GM10266 (cell line): ENCODE measurements around the gene PTPRA.

ENCODE experiments used
- DNase-seq: peaks from one replicate; pipeline ENCODE4 v3.0.0; 2012; ENCODE audit errors: extremely low spot score
- TF ChIP-seq, protein P1 (sequence below): IDR thresholded peaks from 2 replicates; pipeline ENCODE4 v1.5.1; 2012; ENCODE audit warnings: mild to moderate bottlenecking, low read depth; ENCODE audit not compliant: control insufficient read depth, insufficient read depth; ENCODE audit errors: missing control alignments

Gene PTPRA

DNA sequence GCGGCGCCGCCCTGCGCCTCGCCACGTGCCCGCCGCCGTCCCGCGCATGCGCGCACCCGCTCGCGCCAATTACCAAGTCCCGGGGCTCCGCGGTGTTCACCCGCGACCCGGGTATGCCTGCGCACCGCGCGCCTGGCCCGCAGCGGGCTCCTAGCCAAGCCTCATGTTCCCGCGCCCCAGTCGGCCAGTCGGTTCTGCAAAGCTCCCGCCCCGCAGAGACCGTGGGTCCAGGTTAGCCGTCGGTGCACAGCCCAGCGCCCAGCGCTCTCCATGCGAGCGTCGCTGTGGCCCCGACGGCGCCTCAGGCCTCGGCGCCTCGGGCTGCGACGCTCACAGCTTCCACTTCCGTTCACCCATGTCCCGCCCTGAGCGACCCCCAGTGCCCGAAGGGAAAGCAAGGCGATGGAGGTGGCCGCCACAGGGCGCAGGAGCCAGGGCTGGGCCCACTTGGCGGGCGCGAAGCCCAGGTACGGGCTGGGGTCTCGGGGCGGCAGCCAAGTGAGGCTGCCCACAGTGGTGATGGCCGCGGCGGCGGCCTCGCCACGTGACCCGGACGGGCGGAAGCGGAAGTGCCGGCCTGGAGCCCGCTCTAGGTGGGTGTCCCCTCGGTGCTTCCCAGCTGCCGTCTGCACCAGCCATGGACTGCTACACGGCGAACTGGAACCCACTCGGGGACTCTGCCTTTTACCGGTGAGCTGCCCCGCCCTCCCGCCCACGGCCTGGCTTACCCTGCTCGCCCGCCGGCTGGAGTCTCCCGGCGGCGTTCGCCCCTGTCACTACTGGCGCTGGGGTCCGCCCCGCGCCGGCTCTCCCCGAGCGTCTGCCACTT lies 32.9 kb upstream of the PTPRA start, which contains the start of the genes PCED1A and VPS16:
Gene PCED1A (minus strand): TSS at position 518 of the 829 bp plus-strand sequence. CDS start 743 bp downstream, outside the sequence.
Gene VPS16 (plus strand): TSS at position 608 of the 829 bp plus-strand sequence. CDS start 30 bp downstream, at position 638.
- DNase-seq = peak; percentile 98
- TF ChIP-seq, protein P1, sequence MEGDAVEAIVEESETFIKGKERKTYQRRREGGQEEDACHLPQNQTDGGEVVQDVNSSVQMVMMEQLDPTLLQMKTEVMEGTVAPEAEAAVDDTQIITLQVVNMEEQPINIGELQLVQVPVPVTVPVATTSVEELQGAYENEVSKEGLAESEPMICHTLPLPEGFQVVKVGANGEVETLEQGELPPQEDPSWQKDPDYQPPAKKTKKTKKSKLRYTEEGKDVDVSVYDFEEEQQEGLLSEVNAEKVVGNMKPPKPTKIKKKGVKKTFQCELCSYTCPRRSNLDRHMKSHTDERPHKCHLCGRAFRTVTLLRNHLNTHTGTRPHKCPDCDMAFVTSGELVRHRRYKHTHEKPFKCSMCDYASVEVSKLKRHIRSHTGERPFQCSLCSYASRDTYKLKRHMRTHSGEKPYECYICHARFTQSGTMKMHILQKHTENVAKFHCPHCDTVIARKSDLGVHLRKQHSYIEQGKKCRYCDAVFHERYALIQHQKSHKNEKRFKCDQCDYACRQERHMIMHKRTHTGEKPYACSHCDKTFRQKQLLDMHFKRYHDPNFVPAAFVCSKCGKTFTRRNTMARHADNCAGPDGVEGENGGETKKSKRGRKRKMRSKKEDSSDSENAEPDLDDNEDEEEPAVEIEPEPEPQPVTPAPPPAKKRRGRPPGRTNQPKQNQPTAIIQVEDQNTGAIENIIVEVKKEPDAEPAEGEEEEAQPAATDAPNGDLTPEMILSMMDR = no peak

DNA sequence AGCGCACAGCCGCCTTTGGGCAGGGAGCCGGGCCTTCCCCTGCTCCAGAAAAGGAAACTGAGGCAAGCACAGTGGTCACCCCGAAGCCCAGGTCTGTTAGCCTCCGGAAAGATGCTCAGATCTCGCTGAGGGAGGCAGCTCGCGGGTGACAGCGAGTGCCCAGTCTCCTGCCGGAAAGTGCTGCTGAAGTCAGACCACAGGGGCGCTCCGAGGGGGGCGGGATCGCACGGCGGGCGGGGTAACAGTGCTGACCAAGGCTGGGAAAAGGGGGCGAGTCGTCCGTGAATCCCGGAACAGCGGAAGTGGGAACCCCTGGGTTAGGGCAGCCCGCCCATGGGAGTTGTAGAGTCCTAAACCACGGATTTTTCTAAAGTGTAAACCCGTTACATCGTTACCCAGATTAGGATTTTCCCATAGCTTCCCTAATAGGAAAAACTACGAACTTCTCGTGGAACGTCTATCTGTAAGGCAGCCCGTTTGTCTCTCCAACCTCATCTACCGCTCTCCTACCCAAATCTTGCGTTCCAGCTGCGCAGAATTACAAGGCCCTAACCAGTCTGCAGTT lies 32.2 kb upstream of the PTPRA start:
- peak; percentile 70 for DNase-seq
- TF ChIP-seq, protein P1 = no peak

DNA sequence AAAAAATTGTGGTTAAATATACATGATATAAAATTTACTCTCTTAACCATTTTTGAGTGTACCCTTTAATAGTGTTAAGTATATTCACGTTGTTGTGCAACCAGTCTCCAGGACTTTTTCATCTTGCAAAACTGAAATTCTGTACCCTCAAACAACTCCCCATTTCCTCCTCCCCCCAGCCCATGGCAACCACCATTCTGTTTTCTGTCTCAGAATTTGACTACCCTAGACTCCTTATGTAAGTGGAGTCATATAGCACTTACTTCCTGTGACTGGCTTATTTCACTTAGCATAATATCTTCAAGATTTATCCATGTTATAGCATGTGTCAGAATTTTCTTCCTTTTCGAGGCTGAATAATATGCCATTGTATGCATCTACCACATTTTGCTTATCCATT lies 27.7 kb upstream of the PTPRA start:
- TF ChIP-seq, protein P1 = no peak
- no peak for DNase-seq

DNA sequence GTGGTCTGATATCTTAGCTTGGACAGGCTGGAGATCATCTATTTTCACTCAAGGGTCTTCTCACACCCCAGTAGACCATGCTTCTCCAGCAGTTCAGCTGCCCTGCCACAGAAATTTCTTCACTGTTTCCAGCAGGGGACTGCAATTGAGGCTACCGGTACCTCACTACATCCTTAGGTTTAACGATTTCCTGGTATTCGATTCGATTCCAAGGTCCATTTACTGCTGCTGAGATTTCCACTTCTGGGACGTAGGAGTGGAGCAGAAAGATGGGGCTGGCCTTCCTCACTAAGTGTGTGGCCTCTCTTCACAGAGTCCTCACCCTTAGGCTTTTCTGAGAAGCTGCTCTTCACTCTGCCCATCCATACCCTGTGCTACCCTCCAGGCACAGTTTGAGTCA lies 26.6 kb upstream of the PTPRA start:
- no peak for DNase-seq
- TF ChIP-seq, protein P1 = no peak

DNA sequence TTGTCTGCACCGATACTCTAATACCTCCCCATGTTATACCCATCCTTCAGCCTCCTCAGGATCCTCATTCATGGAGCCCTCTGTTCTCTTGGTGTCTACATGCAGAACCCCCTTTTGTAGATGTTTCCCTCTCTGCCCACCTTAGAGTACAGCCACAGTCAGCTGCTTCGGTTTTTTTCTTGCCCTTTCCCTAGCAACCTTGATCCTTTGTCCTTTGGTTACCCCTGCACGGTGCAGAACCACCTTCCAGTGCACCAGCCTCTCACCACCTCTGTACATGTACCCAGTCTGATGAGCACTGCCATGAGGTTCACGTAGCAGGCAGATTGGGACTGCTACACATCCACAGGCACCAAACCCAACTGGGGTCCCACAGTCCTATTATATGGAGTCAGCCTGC lies 25.5 kb upstream of the PTPRA start:
- TF ChIP-seq, protein P1 = no peak
- DNase-seq = no peak

DNA sequence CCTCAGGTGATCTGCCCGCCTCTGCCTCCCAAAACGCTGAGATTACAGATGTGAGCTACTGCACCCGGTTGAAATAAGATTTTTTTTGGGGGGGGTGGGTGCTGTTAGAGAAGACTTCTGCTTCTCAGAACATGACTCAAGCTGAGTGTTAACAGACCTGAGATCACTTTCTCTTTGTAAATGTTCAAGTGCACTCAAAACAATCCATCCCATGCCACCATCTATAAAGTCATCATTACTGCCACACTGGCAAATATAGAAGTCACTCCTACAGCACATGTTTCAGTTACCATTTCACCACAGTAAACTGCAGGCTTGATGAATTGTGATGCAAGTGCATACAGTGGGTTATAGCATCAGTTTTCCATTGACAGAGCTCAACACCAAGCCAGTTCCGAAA lies 23.8 kb upstream of the PTPRA start:
- DNase-seq = no peak
- TF ChIP-seq, protein P1 = no peak

DNA sequence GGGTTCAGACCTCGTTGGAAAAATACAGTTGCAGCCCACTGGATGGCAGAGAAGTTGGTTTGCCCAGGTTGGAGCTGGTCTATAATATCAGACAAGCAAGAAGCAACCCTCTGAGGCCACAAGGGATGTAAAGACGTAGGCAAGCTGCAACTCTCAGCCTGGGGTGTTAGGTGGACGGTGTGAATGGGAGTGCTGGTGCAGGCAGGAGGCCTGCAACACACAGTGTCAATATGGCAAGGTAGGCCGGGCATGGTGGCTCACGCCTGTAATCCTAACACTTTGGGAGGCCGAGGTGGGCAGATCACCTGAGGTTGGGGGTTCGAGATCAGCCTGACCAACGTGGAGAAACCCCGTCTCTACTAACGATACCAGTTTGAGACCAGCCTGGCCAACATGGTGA lies 22.2 kb upstream of the PTPRA start:
- TF ChIP-seq, protein P1 = no peak
- DNase-seq = no peak
